ENCODE measurements around the gene THUMPD2.

Gene THUMPD2

DNA sequence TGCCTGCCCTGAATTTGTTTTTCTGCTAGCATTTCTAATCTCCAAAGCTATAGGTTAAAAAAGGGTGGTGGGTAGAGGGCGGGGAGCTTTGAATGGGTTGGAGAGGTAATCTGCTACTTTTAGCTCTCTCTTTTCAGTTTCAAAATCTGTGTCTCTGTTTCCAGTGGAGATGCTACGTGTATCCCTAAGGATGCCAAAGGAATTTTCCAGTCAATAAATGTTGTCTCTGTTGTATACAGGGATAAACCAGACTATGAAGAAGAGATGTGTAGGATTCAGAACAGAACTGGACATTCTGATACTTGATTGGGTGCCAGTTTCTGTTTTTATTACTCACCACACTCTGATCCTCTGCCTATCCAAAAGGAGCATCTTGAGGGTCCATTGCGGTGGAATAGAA lies 63.2 kb downstream of the THUMPD2 start:
- DNase-seq: no peak

DNA sequence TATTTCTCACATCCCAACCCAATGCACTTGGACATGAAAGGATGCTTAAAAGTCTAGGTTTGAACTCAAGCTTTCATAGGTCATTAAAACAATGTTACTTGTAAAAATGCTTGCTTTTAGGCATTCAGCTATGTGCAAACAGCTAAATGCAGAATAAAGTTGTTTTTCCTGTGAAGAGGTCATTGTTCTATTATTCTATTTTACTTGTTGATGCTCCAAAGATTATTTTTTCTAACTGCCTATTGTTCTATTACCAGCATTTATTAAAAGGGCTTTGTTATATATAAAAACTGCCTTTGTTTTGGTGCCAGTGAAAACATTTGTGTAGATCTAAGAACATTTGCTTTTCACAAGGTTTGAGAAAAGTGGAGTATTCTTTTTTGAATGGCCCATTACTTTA lies 64.0 kb downstream of the THUMPD2 start:
- no peak for DNase-seq

DNA sequence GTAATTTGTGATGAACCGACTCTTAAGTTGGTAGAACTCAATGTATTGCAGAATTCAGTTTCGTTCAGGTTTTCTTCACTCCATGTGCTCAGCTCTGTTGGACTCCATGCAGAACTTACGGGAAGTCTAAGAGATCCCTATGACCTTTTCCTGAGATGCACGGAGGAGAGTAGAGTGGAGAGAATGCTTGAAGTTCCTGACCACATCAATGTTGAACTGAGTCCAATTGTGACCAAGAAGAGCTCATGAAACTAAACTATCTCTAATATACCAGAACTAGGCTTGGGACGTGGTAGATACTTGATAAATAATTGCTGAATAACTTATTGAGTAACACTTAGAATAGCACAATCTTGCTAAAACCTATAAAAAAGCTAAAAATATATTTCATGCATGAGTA lies 66.1 kb downstream of the THUMPD2 start:
- no peak for DNase-seq

DNA sequence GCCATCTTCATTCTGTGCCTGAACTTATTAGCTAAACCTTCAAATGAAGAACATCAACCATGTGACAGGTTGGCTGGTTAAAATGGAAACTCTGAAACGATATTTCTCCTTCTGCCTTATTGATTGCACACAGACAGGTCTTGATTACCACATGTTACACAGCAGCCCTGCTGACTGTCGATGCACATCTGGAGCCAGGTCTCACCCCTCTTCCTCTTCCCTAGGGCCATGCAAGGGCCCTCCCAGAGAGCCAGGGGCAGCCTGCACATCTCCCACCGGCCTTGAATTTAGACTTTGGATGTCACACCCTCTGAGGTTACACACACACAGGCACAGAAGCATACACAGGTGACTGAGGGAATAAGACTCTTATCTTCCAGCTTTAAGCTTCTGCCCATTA lies 68.3 kb downstream of the THUMPD2 start:
- no peak for DNase-seq

DNA sequence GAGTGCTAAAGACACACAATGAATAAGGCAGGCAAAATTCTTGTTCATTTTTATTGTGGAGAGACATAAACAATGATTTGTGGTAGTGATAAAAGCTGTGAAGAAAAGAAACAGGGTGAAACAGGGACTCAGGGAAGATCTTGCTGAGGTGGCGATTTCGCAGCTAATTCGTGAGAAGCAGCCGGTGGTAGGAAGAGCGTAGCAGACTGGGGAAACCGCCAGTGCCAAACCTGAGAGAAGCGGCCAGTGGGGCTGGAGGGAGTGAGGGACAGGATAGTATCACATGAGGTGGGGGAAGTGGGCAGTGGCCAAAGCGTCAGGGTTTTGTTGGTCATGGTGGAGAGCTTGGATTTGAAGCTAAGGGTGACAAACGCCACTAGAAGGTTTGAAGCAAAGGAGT lies 71.1 kb downstream of the THUMPD2 start:
- DNase-seq: no peak

DNA sequence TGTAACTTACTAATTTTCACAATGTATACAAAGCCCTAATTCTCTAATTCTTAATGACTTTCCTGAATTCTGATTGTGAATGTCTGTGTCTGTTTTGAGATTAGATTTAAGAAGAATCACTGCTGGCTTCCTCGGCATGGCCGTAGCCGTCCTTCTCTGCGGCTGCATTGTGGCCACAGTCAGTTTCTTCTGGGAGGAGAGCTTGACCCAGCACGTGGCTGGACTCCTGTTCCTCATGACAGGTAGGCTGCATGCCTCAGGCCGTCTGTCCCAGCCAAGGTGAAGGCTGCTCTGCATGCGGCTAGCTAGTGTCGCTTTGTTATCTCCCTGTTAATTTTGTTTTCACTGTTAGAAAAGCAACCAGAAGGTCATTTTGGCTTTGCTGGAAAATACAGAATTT lies 72.1 kb downstream of the THUMPD2 start:
- DNase-seq: no peak

DNA sequence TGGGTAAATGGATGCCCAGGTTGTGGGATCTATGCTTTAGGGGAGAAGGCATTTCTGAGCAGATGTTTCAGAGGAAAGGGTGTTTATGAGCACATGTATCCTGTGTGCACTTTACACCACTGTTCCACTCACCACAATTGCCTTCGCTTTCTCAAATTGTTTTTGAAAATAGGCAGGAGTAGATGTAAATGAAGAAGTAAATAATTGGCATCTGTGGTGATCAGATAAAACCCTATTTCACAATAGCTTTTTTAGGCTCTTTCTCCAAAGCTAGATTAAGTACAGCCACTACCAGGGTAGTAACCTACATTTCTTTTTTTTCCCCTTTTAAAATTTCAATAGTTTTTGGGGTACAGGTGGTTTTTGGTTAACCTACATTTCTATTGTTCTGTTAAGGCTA lies 72.7 kb downstream of the THUMPD2 start:
- DNase-seq: no peak

DNA sequence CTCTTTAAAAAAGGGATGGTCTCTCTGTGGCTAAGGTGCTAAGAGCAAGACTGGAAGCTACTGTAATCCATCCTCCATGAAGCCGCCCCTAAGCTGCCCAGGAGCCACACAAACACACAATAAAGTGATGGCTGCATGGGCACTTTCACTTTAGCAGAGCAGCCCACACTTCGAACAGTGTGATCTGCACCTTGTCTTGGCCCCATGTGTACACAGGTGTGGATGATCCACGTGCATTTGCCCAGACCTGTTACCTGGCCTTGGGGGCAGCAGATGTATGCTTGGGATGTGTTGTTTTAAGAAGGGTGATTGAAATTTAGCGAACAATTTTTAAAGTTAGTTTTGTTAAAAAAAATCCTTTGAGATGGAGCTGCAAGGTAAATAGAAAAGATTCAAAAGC lies 73.4 kb downstream of the THUMPD2 start:
- DNase-seq: no peak

DNA sequence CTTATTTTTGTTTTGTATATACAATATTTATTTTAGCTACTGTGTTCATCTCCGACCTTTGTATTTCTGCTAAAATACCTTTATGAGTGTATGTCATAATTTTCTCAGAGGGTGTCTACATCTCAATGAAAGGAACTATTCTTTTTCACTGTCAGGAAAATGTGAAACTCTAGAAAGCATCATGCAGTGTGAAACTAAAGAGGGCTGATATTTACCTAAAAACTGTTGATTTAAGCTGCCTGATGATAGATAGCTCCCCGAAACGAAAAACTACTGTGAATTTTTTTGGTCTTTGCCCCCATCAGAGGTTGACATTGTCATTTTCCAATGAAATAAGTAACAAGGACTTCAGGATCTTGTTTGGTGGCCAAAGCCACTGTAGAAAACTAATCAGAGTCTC lies 74.5 kb downstream of the THUMPD2 start:
- DNase-seq: no peak

DNA sequence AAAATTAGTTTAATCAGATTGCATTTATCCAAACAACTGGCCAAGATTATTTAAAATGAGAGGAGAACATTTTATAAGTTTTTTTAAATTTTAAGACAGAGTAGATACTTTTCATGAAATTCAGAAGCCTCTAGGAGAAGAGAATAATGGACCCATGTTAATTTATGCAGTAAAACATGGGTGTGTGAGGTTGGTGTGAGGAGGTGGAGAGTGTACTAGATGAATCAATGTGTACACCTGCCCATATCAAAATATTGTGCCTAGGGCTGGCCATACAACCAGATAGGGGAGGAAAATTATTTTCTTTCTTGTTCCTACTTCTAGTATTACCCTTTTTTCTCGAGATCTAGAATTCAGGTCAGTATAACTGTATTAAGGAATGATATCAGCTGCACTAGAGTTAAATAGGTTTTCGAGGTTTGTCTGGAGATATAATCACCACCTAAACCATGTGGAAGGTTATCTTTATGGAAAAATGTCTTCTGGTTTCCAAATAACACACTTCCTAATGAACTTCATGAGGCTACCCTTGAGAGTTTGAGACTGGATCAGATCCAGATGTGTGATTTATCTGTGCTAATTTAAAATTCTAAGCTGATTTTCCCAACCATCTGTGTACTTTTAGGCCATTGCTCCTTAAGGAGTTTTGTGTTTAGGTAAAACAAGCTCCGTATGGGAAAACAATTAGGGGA lies 75.7 kb downstream of the THUMPD2 start:
- no peak for DNase-seq

DNA sequence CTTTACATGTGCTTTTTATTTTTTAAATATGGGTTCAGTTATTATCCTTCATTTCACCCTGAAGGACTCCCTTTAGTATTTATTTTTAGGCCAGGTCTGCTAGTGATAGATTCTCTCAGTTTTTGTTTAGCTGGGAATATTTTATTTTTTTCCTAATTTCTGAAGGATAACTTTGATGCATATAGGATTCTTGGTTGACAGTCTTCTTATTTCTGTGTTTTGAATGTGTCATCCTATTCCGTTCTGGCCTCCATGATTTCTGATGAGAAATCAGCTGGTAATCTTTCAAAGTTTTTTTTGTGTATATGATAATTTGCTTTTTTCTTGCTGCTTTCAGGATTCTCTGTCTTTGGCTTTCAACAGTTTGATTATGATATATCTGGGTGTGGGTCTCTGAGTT lies 77.9 kb downstream of the THUMPD2 start:
- no peak for DNase-seq

DNA sequence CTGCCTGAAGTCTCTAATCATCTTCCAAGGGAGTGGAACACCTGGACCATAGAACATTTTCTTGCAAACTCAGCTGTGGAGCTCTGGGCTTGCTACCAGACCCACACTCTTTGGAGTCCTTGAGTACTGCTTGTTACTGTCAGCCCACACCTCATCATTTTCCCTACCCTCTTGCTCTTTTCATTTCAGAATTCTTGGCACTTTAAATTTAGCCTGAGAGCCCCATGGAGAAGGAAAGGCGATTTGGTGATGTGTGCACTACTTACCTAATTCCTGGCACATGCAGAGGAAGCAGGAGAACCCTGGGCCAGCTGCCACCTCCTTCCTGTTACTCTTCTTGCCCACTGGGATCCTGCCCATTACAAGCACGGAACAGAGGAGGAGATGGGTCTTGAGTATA lies 81.6 kb downstream of the THUMPD2 start:
- no peak for DNase-seq

DNA sequence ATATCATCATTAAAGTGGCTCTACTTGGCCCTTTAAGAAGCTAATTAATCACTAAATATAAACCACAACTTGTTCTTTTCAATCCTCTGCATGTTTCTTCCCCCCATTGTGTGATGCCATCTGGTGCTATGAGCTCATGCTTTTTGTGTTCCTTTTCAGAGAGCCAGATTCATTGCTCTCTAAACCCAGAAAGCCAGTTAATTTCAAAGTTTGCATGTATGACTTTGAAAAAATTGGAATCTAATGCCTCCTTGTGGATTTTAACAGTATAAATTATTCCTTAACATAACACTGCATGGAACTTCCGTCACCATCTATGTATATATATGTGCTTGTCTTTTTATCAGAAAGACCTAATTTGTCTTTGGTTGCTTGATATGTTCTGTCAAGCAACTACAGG lies 82.2 kb downstream of the THUMPD2 start:
- peak; percentile 77 for DNase-seq

DNA sequence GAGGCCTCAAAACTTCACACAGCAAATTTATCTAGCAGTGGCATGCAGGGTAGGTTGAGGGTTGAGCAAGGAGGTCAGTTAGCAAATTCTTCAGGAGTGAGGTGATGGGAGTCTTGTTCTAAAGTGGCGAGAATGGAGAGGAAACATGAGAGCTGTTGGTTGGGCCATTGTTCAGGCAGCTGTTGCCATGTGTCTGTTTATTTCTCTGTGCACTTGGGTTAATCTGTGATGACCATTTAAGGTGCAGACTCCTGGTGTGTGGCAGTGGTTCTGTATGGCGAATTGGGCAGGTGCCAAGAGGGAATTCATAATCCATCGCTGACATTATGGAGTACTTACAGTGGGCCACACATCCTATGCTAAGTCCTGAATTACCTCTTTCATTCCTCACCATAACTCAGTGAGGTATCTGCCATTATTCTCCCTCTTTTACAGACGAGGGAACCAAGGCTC lies 82.9 kb downstream of the THUMPD2 start:
- DNase-seq: peak; percentile 74

DNA sequence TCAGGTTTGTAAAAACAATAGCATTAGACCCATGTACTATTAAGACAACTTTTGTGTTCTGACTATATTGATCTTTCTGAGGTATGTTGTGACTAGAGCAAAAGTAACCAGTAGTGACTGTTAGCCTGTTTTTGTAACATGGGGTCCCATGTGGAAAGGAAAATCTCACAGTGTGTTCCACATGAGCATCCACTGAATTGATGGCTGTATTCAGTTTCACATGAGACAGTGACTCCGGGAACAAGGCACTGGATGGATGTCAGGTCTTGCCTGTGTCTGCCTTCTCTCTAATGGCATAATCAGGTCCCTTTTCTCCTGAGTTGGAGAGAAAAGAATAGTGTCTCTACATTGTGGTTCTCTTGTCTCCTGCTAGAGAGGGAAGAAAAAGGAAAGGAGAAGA lies 85.8 kb downstream of the THUMPD2 start:
- DNase-seq: no peak

DNA sequence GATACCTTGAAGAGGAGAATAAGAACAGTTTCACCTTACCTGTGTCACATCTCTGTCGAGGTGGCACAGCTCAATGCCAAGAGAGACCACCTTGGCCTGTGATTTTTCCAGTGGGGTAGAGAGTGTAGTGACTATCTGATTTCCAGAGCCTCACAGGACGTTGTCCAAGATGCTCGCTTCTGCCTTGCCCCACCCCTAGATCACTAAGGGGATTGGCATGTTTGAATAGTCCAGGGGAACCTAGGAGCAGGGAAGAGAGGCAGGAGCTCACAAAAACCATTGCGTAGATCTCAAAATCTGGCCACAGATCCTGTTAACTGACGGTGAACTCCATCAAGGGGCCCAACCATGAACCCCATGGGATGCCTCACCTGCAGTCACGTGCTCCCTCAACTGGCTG lies 89.2 kb downstream of the THUMPD2 start:
- DNase-seq: no peak

DNA sequence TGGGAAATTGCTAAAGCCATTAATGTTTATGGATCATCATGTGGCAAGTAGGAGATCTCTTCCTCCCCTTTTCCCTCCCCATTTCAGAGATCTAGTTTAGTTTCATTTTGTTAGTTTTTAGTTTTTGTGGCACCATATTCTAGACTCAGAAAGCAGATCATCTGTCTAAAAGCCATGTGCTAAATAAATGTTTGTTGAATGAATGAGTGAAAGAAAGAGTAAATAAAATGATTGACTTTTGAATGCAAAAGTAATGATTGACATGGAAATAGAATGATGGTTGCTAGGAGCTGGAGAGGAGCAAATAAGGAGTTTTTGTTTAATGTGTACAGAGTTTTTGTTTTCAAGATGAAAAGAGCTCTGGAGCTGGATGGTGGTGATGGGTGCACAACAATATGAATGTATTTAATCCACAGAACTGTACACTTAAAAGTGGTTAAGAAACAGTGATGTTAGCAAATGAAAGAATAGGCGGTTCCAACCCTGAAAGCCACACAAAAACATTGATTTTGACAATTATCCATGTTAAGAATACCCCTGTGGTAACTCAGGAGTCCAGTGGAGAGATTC lies 89.7 kb downstream of the THUMPD2 start:
- no peak for DNase-seq

DNA sequence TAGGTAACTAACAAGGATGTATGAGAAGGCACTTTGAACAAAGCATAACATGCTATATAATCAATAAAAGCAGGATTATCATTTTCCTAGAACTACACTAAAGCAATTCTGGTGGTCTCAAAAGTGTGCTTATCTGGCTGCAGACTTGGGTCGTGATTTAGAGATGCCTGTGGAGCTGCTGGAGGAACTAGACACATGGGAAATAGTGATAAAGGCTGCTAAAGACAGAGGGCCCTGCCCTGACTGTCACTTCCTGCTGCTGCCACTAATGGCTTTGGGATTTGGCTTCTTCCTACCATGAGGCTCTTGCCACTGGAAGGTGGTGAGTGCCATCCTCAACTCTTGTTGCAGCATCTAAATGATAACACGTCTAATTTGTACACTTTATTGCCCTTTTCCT lies 90.9 kb downstream of the THUMPD2 start:
- no peak for DNase-seq

DNA sequence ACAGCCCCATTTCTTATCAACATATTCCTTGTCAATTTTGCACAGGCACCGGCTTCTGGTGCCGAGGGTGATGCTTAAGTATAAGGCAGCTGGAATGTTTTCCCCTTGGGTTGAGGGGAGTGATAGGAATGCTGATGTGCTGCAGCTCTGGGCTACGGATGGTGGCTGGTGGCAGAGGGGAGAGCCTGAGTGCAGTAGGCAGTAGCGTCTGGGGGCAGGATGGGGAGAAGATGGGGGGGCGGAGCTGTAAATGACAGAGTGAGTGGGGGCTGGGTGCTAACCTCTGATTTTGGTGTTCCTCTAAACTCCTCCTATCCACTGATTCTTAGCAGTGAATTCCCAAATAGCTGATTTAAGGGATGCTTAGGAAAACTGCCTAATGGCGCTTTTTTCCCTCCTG lies 92.6 kb downstream of the THUMPD2 start:
- peak; percentile 38 for DNase-seq
